Superior temporal gyrus (tissue), 1 donor: ENCODE measurements around the gene TCF7L2.

ENCODE experiments used
- DNase-seq: peaks from one replicate; pipeline ENCODE4 v3.0.0-alpha.2; 2016; ENCODE audit errors: extremely low spot score

Gene TCF7L2

DNA sequence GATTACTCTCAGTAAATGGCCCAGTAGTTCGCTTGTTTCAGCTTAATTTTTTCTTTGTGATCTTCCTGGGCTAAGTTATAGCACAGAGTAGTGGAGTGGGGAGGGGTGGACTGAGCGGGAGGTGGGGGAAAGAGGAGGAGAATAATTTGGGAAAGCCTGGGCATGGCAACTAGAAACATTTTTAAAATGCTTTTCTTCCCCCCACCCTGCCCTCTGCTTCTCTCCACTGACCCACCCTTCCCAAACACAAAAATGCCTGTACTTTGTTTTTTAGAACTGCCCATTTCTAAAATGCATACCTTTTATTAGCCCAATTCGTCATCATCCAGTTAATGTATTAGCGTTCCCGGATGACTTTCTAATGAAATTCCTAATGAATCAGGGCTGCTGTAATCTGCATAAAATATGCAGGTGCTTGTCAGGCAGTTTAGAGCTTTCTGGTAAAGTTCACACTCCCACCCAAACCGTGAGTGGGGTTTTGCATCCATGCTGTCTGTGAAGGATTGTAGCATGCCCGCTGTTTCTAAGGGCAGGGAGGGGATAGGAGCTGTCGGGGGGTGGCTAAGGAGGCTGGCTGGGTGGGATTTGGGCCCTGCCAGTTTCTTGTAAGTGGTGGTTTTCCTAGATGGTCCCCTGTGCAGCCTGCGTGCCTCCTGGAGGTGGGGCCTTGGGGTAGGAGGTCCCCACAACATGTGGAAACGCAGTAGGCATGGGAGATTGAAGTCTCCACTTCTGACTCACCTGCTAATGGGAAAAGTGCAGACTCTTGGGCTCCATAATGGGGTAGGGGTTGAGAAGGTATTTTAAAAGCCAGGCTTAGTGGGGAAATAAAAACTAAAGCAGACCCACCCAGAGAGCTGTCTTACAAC, 190.3 kb downstream of the TCF7L2 start:
- no peak for DNase-seq

DNA sequence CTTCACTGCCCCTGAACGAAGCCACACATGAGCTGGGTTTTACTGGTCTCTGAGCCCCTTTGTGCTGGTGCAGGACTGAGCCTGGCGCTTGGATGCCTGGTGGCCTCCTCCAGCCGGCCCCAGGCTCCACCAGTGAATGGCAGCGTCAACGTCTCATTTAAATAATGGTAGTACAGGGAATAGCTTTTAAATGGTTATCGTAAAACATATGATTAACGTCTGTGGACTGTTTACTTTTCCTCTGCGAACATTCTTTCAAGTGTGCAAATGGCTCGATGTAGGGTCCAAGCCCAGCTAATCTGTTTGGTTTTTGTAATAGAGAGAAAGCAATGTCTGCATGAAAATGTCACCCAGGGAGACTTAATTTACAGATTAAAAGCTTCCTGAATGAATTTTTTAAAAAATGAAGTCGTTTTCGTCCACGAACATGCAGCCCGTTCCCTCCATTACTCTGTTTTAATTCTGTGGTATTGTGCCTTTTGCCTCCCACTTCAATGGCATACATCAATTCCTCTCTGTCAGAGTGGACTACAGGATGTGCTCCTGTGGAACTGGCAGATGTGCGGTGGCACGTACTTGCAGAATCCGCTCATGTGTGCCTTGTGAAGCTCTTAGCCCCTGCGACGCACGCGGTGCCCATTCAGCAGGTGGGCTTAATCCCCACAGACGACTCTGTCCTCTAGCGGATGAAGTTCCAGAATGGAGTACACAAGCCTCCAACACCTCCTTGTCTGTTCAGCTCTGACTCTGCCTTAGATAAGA, 192.7 kb downstream of the TCF7L2 start:
- no peak for DNase-seq

- no peak for DNase-seq
Measured at GRCh38 chr10:113144576-113144975, 194.5 kb downstream of the TCF7L2 start.

GRCh38 chr10:113148071-113148825, 198.2 kb downstream of the TCF7L2 start:
- DNase-seq: no peak

- DNase-seq: no peak
Measured at GRCh38 chr10:113148901-113149300, 198.9 kb downstream of the TCF7L2 start.

DNA sequence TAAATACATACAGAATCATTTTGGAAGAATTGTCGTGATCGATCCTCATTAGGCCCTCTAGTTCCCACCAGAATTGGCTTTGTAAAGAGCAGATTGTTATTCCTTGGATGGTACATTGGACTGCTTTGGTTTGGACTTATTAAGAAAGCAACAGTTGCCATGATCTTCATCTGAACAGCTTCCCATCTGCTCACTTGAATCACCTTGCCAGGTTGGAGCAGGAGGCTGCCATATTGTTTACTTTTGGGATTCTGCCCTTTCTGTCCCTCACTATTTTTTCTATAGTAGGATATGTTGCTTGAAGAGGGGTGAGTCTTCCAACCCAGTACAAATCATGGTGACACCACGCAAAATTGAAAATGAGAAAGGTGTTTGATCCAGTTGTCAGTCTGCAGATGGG, 199.6 kb downstream of the TCF7L2 start:
- no peak for DNase-seq

DNA sequence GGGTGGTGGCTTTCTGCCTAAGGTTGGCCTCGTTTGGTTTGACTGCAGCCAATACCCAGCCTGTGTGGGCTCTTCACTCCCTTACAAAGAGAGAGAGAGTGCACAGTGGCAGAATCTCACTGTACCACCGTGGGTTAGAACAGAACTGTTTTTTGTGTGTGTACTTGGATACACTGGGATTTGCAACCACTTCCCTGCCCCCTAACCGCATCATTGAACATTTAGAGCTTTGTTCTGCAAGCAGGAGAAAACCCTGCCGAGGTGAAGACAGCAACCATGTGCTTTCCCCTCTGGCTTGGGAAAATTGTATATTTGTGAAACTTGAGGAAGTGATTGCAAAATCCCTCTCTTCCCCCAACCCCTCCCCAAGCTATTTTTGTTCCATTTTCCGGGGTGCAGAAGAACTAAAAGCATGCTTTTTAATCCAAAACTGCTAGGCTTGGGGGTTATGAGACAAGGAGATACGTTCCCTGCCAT, 201.2 kb downstream of the TCF7L2 start:
- DNase-seq: no peak

GRCh38 chr10:113153493-113154102, 203.6 kb downstream of the TCF7L2 start:
- no peak for DNase-seq

GRCh38 chr10:113157441-113157840, 207.4 kb downstream of the TCF7L2 start:
- DNase-seq: no peak

DNA sequence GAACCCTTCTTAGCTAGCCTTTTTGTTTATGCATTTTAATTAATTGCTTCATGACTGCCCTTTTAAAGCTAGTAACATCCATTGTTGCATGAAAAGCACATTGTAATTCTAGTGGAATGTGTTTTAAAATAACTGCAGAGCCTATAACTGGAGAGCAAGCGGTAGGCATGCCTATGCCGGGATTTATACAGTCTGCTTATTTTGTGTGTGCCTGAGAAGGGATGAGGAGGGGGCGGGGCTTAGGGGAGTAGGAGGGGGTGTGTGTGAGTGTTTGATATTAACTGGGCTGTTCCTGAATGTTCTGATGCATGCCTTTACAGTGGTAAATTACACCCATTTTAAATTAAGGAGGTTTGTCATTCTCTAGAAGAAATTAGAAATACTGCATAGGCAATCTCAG, 208.1 kb downstream of the TCF7L2 start:
- no peak for DNase-seq

- no peak for DNase-seq
Measured at GRCh38 chr10:113159563-113159962, 209.5 kb downstream of the TCF7L2 start.

- DNase-seq: no peak
Measured at GRCh38 chr10:113160641-113161040, 210.6 kb downstream of the TCF7L2 start.

GRCh38 chr10:113161066-113161465, 211.0 kb downstream of the TCF7L2 start:
- DNase-seq: no peak

DNA sequence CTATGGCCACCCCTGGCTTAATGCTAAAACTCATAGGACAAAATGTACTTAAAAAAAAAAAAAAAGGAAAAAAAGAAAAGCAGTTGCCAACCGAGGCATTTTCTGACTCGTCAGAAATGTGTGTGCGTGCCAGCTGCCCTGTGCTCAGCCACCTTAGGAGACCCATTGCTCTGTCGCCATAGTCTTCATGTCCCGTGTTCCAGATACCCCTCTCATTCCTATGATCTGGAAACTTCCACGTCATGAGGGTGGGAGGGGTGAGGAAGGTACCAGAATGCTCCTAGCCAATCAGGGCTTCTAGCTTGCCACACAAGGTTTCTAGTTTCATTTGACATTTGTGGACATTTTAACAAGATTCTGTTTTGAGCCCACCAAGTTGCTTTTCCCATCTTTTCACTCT, 212.9 kb downstream of the TCF7L2 start:
- no peak for DNase-seq

DNA sequence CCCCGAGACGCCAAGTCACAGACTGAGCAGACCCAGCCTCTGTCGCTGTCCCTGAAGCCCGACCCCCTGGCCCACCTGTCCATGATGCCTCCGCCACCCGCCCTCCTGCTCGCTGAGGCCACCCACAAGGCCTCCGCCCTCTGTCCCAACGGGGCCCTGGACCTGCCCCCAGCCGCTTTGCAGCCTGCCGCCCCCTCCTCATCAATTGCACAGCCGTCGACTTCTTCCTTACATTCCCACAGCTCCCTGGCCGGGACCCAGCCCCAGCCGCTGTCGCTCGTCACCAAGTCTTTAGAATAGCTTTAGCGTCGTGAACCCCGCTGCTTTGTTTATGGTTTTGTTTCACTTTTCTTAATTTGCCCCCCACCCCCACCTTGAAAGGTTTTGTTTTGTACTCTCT, 215.6 kb downstream of the TCF7L2 start:
- no peak for DNase-seq

DNA sequence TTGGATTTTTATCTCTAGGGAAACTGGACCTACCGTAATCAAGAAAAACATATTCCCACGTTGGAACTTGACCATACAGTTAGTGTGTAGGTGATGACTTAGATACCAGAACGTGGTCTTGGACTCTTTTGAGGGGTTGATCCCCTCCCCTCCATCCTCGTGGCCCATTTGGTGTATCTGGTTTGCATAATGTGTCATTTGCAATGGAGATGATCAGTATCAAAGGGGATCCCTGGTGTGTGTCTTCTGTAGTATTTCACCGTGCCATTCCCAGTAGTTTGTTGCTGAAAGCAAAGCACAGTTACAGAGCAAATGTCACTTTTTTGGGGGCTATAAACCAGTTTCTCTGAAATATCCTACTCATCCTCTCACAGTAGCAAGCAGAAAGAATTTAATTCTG, 217.7 kb downstream of the TCF7L2 start:
- DNase-seq: no peak

- DNase-seq: no peak
Measured at GRCh38 chr10:113168584-113168983, 218.5 kb downstream of the TCF7L2 start.

- no peak for DNase-seq
Measured at GRCh38 chr10:113169111-113169510, 219.1 kb downstream of the TCF7L2 start.

DNA sequence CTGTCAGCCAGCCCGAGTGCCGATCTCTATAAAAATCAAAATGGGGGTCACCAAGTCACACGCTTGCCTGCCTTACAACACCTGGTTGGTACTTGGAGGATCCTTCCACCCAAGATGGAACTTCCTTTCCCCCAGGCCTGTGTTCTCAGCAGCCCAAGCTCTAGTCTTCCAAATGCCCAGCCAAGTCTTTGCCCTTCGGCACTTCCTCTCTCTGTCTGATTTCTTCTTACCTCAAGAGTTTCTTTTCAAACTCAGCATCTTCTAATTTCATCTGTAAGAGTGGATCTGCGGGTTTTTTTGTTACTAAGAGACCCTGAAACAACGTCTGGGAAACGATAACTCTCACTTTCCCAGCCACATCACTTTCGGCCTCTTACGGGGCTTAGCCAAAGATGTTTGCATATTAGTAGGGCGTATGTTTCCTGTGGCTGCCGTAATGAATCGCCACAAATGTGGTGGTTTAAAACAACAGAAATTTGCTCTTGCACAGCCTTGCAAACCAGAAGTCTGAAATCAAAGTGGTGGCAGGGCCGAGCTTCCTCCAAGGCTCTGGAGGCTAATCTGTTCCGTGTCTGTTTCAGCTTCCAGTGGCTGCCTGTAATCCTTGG, 219.9 kb downstream of the TCF7L2 start:
- DNase-seq: no peak

GRCh38 chr10:113171662-113172061, 221.6 kb downstream of the TCF7L2 start:
- DNase-seq: no peak

DNA sequence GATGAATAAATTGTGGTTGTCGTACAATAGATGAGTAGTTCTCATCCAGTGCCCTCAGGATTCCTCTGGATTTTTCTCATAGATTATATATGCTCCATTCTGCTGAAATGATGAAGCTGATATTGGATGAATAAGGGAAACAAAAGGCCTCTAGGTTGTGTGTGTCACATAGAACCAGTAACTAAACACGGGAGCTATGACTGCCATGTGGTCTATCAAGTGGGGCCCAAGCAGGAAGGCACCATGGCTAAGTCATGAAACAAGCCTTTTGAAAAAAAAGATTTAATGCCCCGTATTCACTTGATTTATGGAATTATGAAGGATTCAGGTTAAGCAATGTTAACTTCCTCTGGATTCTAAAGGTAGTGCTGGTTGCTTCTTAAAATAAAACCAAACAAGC, 225.1 kb downstream of the TCF7L2 start:
- no peak for DNase-seq
